Calu3 (cell line): ENCODE measurements around the gene LTC4S. TPM values are rescaled to one million over a fixed set of nuclear protein-coding genes. Genes with fewer than 3 reads are reported as not detected.

ENCODE experiments used
- BruUV-seq: library from RNA; stranded (reverse); fragments of 400-500 nt; replicated peaks from 2 replicates; lab custom pipeline; 2021; lab: Mats Ljungman, UMichigan
- CTCF ChIA-PET: fragments of 300-600 bp; sonication (Branson Sonifier 250); formaldehyde crosslinking; loops from one replicate; lab custom pipeline; 2022; ENCODE audit warnings: antibody characterized with exemption; lab: Charles Lee
- DNase-seq: peaks from one replicate; pipeline ENCODE4 v3.0.0; 2022
- H3K27ac Mint-ChIP-seq: one replicate; pipeline ENCODE4 v1.8.0; 2022; ENCODE audit warnings: mixed read lengths; ENCODE audit not compliant: unreplicated experiment
- H3K27me3 Mint-ChIP-seq: one replicate; pipeline ENCODE4 v1.8.0; 2022; ENCODE audit warnings: mixed read lengths; ENCODE audit not compliant: unreplicated experiment
- H3K36me3 Mint-ChIP-seq: one replicate; pipeline ENCODE4 v1.8.0; 2022; ENCODE audit warnings: mild to moderate bottlenecking, moderate library complexity, mixed read lengths; ENCODE audit not compliant: insufficient read depth, unreplicated experiment
- H3K4me1 Mint-ChIP-seq: one replicate; pipeline ENCODE4 v1.8.0; 2022; ENCODE audit warnings: mild to moderate bottlenecking, low read depth, mixed read lengths; ENCODE audit not compliant: unreplicated experiment
- H3K4me3 Mint-ChIP-seq: one replicate; pipeline ENCODE4 v1.8.0; 2022; ENCODE audit warnings: mild to moderate bottlenecking, low read depth, moderate library complexity, mixed read lengths; ENCODE audit not compliant: unreplicated experiment
- H3K9me3 Mint-ChIP-seq: one replicate; pipeline ENCODE4 v1.8.0; 2022; ENCODE audit warnings: low read depth, mixed read lengths; ENCODE audit not compliant: unreplicated experiment
- CTCF ChIP-seq: fragments of 200-600 bp; IDR thresholded peaks from one replicate; pipeline ENCODE4 v1.8.0; 2022; ENCODE audit warnings: antibody characterized with exemption; ENCODE audit not compliant: unreplicated experiment
- intact Hi-C: fragments of 100-400 bp; cut with micrococcal nuclease; formaldehyde crosslinking; loops from one replicate; pipeline ENCODE4 v1.10.0; 2022; ENCODE audit not compliant: unreplicated experiment
- total RNA-seq: library from RNA; stranded (reverse); gene quantifications from 2 replicates; pipeline ENCODE4 v1.2.3, GENCODE V29; 2022

The LTC4S gene
- total RNA-seq, 1 experiment from 2014 or later, result 4.9 TPM

- intact Hi-C loops, result loop anchor here (5.0 kb wide), 1 partner anchor 62 kb away; the partner anchor contains the start of gene SQSTM1
- Mint-ChIP-seq H3K4me1 (peaks cover 51% of the 10 kb centered on the region), H3K27me3 (no peaks in the 10 kb centered on the region), H3K4me3 (no peak overlapping the region), H3K27ac (no peak overlapping the region), H3K9me3 (no peaks in the 10 kb centered on the region), H3K36me3 (no peaks in the 10 kb centered on the region)
- CTCF ChIA-PET, result no interaction called here
- DNase-seq, result no peak
- TF ChIP-seq CTCF, result no peak
- no TSS peak for BruUV-seq
Observed at GRCh38 chr5:179759581-179760551, 33.9 kb upstream of the LTC4S start.

DNA sequence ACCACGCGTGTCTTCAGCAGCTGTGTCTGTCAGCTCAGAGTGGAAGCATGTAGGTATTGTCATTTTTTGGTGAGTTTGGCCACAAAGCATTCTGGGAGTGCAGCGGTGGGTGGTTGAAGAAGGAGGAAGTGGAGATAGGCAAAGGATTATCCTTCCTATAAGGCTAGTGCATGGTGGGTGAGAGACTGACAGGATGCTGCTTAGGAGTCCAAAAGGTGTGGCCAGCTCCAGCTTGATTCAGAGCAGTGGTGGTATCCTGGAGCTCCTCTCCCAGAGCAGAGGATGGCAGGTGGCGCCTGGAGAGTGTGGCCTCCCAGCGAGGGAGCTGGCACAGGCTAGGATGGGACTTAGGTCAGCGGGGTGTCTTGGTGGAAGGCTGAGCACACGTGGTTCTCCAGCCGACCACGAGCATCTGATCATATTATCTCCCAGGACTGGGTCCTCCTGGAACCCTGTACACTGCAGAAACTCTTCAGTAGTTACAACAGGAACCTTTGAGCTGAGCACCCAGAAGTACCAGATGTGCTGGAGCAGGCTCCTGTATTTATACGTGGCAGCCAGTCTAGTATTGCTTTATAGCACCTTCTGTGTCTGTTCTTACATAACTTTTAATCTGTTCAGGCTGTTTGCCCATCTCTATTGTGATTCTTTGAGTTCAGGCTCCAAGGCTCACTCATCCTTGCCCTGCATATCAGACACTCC lies 31.6 kb upstream of the LTC4S start:
- H3K36me3 Mint-ChIP-seq, result peaks cover 14% of the 10 kb centered on the region
- intact Hi-C loops, result loop anchor here (5.0 kb wide), 1 partner anchor 60 kb away; the partner anchor contains the start of gene SQSTM1
- TF ChIP-seq CTCF, result no peak
- H3K27me3 Mint-ChIP-seq, result no peaks in the 10 kb centered on the region
- no peak for DNase-seq
- no peak overlapping the region for H3K27ac Mint-ChIP-seq
- H3K4me3 Mint-ChIP-seq, result no peak overlapping the region
- CTCF ChIA-PET, result interaction anchor here (0.9 to 2.1 kb wide), 3 partner anchors 34 to 213 kb away, joined by 3 to 8 read pairs (median 4); no protein-coding TSS in a partner anchor
- BruUV-seq, result no TSS peak
- no peaks in the 10 kb centered on the region for H3K9me3 Mint-ChIP-seq
- H3K4me1 Mint-ChIP-seq, result peaks cover 46% of the 10 kb centered on the region

GRCh38 chr5:179762781-179763176 lies 31.0 kb upstream of the LTC4S start:
- intact Hi-C loops, result loop anchor here (1.0 to 5.0 kb wide), 2 partner anchors 60 to 96 kb away; partner anchors contain the start of genes MRNIP and SQSTM1
- BruUV-seq, result no TSS peak
- no peaks in the 10 kb centered on the region for H3K27me3 Mint-ChIP-seq
- DNase-seq, result no peak
- peaks cover 14% of the 10 kb centered on the region for H3K36me3 Mint-ChIP-seq
- no peaks in the 10 kb centered on the region for H3K9me3 Mint-ChIP-seq
- H3K4me3 Mint-ChIP-seq, result no peak overlapping the region
- CTCF ChIA-PET, result interaction anchor here (0.7 to 2.1 kb wide), 7 partner anchors 12 to 328 kb away, joined by 3 to 8 read pairs (median 3); partner anchors contain the start of gene MAML1
- H3K4me1 Mint-ChIP-seq, result peaks cover 46% of the 10 kb centered on the region
- no peak overlapping the region for H3K27ac Mint-ChIP-seq
- no peak for TF ChIP-seq CTCF
